Left ventricle myocardium superior (tissue), 1 donor: ENCODE measurements around the gene ATXN1. TPM values are rescaled to one million over a fixed set of nuclear protein-coding genes. Genes with fewer than 3 reads are reported as not detected.
"Not testable (repeated sequence)": the region's sequence is repeated elsewhere in the genome, so short reads cannot be mapped to it uniquely, and the experiment has no call there.

Experiments used
- ATAC-seq: fragments of 200-7000 bp; cut with Tn5 transposase; one replicate; pipeline ENCODE4 v1.9.1; 2020; ENCODE audit warnings: mild to moderate bottlenecking, moderate library complexity
- DNase-seq: peaks from one replicate; pipeline ENCODE4 v3.0.0-alpha.2; 2020
- intact Hi-C: fragments of 100-400 bp; cut with micrococcal nuclease; formaldehyde crosslinking; loops from one replicate; pipeline ENCODE4 v1.11.0; 2022
- total RNA-seq: library from RNA; stranded (reverse); fragmentation: NEBNext Ultra II Directional; extraction: Animal tissue kit (Norgen Biotek cat#: 25700); gene quantifications from one replicate; pipeline ENCODE4 v1.2.1, GENCODE V29; 2021
- donor health status: DM: no; HTN: yes; CAD: no; lungs with severe emphysema.

ATXN1 gene
- total RNA-seq, 1 donor from 2014 or later = 45.2 TPM

- DNase-seq = no peak
Measured at GRCh38 chr6:16291739-16292138, 469.5 kb downstream of the ATXN1 start.

GRCh38 chr6:16288163-16288562 lies 473.1 kb downstream of the ATXN1 start:
- no peak for DNase-seq
- intact Hi-C loops = no loop called here
- ATAC-seq = no peak

More at GRCh38 chr6:16291739-16292138, 469.5 kb downstream of the ATXN1 start:
- intact Hi-C loops = no loop called here
- no peak for ATAC-seq

GRCh38 chr6:16286151-16286522 lies 475.1 kb downstream of the ATXN1 start:
- no peak for DNase-seq
- peak; percentile 55 for ATAC-seq
- intact Hi-C loops = no loop called here

GRCh38 chr6:16285467-16286150 lies 475.7 kb downstream of the ATXN1 start:
- no peak for DNase-seq
- peak; percentile 5 for ATAC-seq
- intact Hi-C loops = no loop called here

- intact Hi-C loops = no loop called here
- DNase-seq (no peak), ATAC-seq (no peak)
Measured at GRCh38 chr6:16284472-16284871, 476.8 kb downstream of the ATXN1 start.

- intact Hi-C loops = no loop called here
- ATAC-seq (no peak), DNase-seq (no peak)
Measured at GRCh38 chr6:16282370-16282769, 478.9 kb downstream of the ATXN1 start.

GRCh38 chr6:16279243-16279642 lies 482.0 kb downstream of the ATXN1 start:
- ATAC-seq = no peak
- DNase-seq = no peak
- intact Hi-C loops = no loop called here

- DNase-seq = no peak
- intact Hi-C loops = no loop called here
- no peak for ATAC-seq
Measured at GRCh38 chr6:16278750-16279149, 482.5 kb downstream of the ATXN1 start.

GRCh38 chr6:16278048-16278724 lies 483.1 kb downstream of the ATXN1 start:
- DNase-seq (no peak), ATAC-seq (peak; percentile 42)
- intact Hi-C loops = no loop called here

GRCh38 chr6:16277101-16277981 lies 483.9 kb downstream of the ATXN1 start:
- peak; percentile 92 for ATAC-seq
- intact Hi-C loops = no loop called here

GRCh38 chr6:16274885-16275589 lies 486.2 kb downstream of the ATXN1 start:
- no peak for DNase-seq
- intact Hi-C loops = no loop called here
- no peak for ATAC-seq

More at GRCh38 chr6:16277101-16277981, 483.9 kb downstream of the ATXN1 start:
- peak; percentile 82 for DNase-seq

GRCh38 chr6:16274483-16274882 lies 486.8 kb downstream of the ATXN1 start:
- DNase-seq = no peak
- no peak for ATAC-seq
- intact Hi-C loops = no loop called here

GRCh38 chr6:16273256-16273655 lies 488.0 kb downstream of the ATXN1 start:
- intact Hi-C loops = no loop called here

GRCh38 chr6:16272201-16272600 lies 489.1 kb downstream of the ATXN1 start:
- ATAC-seq = no peak
- intact Hi-C loops = no loop called here
- DNase-seq = no peak

More at GRCh38 chr6:16273256-16273655, 488.0 kb downstream of the ATXN1 start:
- ATAC-seq (no peak), DNase-seq (no peak)

GRCh38 chr6:16271428-16271827 lies 489.8 kb downstream of the ATXN1 start:
- DNase-seq (no peak), ATAC-seq (no peak)
- intact Hi-C loops = no loop called here

GRCh38 chr6:16270178-16270794 lies 491.0 kb downstream of the ATXN1 start:
- intact Hi-C loops = no loop called here
- no peak for ATAC-seq

GRCh38 chr6:16269442-16270070 lies 491.7 kb downstream of the ATXN1 start:
- DNase-seq, intact Hi-C loops, ATAC-seq: not testable (repeated sequence)

More at GRCh38 chr6:16270178-16270794, 491.0 kb downstream of the ATXN1 start:
- no peak for DNase-seq
